Measurements from ENCODE around the gene MRPL27.

Gene MRPL27

DNA sequence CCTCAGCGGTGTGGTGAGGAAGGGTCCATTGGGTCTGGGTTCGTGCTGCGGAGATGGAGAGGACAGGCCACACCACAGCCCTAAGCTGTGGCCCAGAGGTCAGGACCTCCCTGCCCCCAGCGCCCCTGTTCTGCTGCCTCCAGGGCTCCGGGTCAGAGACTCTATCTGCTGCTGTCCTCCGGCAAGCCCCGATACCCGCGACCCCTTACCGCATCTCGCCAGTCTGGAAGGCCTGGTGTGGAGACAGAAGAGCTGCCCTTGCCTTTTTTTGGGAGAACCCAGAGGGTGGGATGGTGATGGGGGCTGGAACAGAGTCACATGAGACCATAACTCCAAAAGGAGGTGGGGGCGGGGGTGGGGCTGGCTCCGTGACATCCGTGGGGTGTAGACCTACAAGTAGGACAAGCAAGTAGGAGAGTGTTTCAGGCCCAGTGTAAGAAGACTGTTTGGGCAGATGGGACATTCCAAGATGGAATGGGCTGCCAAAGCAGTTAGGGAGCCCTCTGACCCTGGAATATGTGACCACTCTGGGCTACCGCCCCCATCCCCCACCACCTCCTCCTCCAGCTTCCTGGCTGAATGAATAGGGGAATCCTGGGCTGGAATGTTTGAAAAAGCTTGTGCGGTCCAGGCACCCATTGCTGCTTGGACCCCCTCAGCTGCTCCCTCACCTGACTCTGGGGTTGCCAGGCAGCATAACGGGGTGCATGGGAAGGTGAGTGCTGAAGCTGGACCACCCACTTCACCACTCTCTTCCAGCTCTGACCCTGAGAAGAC is 25.7 kb downstream of the MRPL27 start:
- TF ChIP-seq GATA3 (IDR thresholded peaks at IDR 0.05; ENCODE audit: low read depth, low read length) (no peak), GATA2 (IDR thresholded peaks at IDR 0.05; ENCODE audit: low read depth, low read length) (no peak)

DNA sequence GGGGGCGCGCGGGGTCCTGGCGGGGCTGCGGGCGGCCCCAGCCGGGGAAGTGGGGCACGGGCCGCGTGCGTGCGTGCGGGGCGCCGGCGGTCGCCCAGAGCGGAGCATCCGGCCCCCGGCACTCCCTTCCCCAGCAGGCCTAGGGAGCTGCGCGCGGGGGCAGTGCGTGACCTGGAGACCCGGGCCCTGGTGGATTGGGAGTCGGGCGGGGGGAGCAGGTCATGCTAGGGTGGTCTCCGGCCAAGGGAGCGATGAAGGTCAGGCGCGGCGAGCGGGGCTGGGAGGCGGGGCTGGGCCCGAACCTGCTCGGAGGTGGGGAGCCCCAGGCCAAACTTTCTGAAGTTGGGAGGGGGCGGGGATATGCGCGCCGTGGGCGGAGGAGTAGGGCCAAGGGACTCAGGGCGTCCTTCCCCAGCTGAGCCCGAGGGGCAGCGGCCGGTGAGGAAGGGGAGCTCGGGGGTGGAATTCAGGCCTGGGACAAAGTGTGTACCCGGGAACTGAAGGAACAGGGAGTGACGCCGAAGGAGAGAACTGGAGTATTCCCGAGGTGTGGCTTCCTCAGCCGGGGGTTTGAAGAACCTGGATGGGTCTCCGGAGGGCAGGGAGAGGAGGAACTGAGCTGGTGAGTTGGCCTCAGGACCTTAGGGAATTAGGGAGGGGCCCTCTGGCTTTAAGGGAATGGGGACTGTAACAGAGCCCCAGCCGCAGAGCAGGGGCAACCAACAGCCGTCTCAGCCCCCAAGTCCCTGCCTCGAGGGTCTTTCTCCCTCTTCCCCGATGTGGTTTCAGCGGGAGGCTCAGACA is 26.5 kb downstream of the MRPL27 start:
- TF ChIP-seq GATA2 (IDR thresholded peaks at IDR 0.05; ENCODE audit: low read depth, low read length) (no peak), GATA3 (IDR thresholded peaks at IDR 0.05; ENCODE audit: low read depth, low read length) (no peak)

DNA sequence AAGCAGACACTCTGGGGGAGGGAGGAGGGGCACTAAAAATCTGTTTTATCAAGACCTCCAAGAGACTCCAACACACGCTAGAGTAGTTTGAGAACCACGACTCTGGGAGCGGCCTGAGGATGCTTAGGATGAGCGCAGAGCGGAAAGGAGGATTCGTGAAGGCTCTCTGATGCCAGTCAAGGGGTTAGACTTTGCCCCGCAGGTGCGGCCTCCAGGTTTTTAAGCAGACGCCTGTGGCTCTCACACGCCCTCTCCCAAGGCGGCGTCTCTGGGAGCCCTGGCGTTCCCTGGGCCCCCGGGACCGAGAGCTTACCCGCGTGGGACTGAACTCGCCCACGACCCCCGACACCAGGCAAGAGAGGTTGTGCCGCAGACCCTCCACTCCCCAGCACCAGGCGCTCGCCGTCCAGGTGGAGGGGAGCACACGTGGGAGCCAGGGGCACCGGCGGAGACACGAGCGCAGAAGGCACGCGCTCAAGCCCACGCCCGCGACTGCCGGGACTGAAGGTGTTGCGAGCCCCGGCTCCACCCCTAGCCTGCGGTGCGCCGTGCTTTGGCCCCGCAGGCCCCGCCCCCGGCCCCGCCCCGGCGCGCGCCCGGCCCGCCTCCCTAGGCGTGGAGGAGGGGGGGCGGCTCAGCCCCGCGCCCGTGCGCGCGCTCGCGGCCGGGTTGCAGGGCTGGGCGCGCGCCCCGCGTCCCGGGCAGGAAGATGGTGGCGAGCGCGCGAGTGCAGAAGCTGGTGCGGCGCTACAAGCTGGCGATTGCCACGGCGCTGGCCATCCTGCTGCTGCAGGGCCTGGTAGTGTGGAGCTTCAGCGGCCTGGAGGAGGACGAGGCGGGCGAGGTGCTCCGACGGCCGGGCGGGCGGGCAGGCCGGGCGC is 27.3 kb downstream of the MRPL27 start, which contains the start of gene XYLT2:
Gene XYLT2 (plus strand): TSS at position 695 of the 881 bp plus-strand sequence. CDS start 15 bp downstream, at position 710.
- no peak for TF ChIP-seq GATA2 (IDR thresholded peaks at IDR 0.05; ENCODE audit: low read depth, low read length)
- no peak for TF ChIP-seq GATA3 (IDR thresholded peaks at IDR 0.05; ENCODE audit: low read depth, low read length)

- no peak for TF ChIP-seq GATA3 (IDR thresholded peaks at IDR 0.05; ENCODE audit: low read depth, low read length)
- TF ChIP-seq GATA2 (IDR thresholded peaks at IDR 0.05; ENCODE audit: low read depth, low read length): no peak
These were observed 28.1 kb downstream of the MRPL27 start for GRCh38 chr17:50344731-50345365.

DNA sequence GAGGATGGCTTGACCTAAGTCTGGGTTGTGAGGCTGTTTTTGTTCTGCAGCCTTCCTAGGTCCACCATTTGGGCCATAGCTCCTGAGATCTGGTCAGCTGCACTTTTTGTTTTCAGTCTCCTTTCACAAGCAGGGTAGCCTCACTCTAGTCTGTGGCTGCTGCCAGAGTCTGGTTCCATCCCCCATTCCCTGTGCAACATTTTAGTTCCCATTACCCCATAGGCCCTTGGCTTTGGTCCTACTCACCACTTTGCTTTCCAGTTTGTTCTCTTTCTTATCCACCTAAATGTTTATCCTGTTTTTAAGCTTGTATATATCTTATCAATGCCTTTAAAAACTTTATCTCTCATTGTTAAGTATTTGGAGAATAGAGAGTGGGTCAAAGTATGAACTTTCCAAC is 33.6 kb downstream of the MRPL27 start:
- TF ChIP-seq GATA2 (IDR thresholded peaks at IDR 0.05; ENCODE audit: low read depth, low read length) (no peak), GATA3 (IDR thresholded peaks at IDR 0.05; ENCODE audit: low read depth, low read length) (no peak)

- TF ChIP-seq GATA3 (IDR thresholded peaks at IDR 0.05; ENCODE audit: low read depth, low read length): no peak
- TF ChIP-seq GATA2 (IDR thresholded peaks at IDR 0.05; ENCODE audit: low read depth, low read length): no peak
These were observed 34.3 kb downstream of the MRPL27 start for GRCh38 chr17:50338645-50339044.

DNA sequence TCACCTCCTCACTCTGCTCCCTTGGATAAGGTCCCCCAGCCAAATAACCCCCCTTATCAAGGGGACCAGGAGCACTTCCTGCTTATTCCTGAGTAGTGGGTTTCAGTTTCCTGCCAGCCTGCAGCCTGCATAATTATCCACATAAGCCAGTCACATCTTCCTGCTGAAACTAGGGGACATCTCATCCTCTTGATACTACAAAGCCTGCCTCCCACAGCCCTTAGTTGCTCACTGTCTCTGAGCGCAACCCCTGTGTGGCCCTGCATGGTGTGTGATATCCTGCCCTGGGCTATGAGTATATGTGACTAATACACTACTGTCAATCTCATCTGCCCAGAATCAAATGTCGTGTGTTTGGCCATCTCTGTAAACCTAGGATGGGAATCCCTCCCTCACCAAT is 35.0 kb downstream of the MRPL27 start:
- TF ChIP-seq GATA3 (IDR thresholded peaks at IDR 0.05; ENCODE audit: low read depth, low read length) (no peak), GATA2 (IDR thresholded peaks at IDR 0.05; ENCODE audit: low read depth, low read length) (no peak)

- no peak for TF ChIP-seq GATA3 (IDR thresholded peaks at IDR 0.05; ENCODE audit: low read depth, low read length)
- no peak for TF ChIP-seq GATA2 (IDR thresholded peaks at IDR 0.05; ENCODE audit: low read depth, low read length)
These were observed 40.8 kb downstream of the MRPL27 start for GRCh38 chr17:50332196-50332595.

DNA sequence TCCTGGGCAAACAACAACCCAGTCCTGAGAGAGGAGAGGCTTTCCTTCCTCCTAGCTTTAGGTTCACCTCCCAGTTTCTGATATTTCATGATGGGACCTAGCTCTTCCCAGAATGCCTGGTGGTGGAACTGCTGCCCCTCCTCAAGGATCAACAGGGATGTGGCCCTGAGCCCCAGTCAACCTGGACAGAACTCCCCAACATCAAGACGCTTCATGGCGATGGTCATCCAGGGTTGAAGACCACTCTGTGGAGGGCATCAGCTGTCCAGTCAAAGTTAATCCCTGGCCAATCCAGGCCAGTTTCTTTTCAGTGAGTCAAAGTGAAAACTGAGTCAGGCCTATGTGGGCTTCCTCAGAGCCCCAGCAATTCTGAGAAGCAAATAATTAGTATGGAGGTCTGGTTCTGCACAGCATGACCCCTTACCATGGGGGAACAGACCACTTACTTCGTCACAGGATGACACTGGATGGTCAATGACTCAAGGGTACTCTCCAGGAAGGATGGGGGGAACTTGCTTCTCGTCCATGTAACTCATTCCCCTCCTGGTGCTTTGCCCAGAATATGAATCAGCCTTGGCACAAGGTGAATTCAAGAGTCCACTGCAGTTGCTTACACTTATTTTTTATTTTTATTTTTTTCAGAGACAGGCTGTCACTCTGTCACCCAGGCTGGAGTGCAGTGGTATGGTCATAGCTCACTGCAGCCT is 41.7 kb downstream of the MRPL27 start:
- TF ChIP-seq GATA2 (IDR thresholded peaks at IDR 0.05; ENCODE audit: low read depth, low read length) (no peak), GATA3 (IDR thresholded peaks at IDR 0.05; ENCODE audit: low read depth, low read length) (no peak)

DNA sequence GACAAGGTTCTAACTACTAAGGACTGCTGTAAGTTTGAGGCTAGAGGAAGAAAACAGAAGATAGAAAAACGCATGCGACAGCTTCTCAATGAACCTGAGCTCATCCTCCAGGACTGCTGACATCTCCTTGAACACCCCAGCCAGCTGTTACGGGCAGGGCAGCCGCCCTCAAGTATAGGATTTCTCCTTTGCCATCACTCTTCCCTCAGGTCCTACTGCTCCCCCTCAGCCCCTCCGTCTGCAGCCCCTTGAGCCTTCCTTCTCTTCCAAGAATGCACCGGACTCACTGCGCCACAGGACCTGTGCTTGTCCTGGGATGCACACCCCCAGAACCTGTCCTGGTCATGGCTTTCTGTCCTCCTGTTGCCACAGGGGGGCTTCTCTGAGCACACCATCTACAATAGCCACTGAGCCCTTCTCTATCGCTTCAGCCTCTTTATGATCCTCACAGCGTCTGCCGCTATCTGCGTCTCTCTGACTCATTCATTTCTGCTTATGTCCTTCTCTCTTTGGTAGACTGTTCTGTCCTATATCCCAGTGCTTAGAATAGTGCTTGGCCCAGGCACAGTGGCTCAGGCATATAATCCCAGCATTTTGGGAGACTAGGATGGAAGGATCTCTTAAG is 42.7 kb downstream of the MRPL27 start:
- TF ChIP-seq GATA2 (IDR thresholded peaks at IDR 0.05; ENCODE audit: low read depth, low read length): no peak

GRCh38 chr17:50329716-50330115 is 43.3 kb downstream of the MRPL27 start:
- TF ChIP-seq GATA3 (IDR thresholded peaks at IDR 0.05; ENCODE audit: low read depth, low read length): no peak
- no peak for TF ChIP-seq GATA2 (IDR thresholded peaks at IDR 0.05; ENCODE audit: low read depth, low read length)
